ENCODE measurements around the gene CCDC192. TPM values are rescaled to one million over a fixed set of nuclear protein-coding genes. Genes with fewer than 3 reads are reported as not detected.

Gene CCDC192
- total RNA-seq, 1 experiment from 2014 or later: not detected

DNA sequence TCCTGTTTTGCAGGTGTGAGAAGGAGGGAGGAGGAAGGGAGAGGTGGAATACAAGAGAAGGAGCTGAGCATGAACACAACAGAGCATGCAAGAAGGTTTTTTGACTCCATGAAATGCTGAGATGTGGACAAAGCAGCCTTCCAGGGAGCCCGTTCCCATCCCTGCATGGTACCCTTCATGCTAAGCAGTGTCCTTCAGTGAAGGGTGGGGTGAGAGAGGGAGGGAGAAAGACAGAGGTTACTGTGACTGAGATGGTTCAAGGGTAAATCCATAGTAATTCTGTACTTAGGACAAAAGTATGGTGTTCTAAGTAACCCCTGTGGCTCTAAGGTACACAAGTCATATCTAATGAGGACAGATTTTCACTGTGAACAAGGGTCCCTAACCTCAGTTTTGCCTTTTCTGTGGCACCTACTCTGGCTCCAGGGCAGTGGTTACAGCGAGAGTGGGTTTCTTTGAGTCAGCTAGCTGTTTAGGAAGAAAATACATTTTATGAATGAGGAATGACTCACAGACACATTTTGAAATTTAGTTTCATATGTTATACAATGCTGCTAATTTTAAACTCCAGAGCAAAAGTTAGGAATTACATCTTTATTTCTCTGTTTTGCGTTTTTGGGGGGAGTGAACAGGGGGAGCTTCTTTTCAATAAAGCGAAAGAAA lies 195.5 kb downstream of the CCDC192 start:
- Histone ChIP-seq H3K27me3 (replicated peaks; ENCODE audit: insufficient read depth, low read depth, low read length, poor library complexity) (no peaks in the 10 kb centered on the region), H3K4me3 (ENCODE audit: low read depth, low read length, poor library complexity, severe bottlenecking) (no peak overlapping the region), H3K4me1 (ENCODE audit: insufficient read depth, low read length, poor library complexity, severe bottlenecking) (no peaks in the 10 kb centered on the region), H3K27ac (ENCODE audit: low read depth, low read length, poor library complexity, severe bottlenecking) (no peak overlapping the region), H3K36me3 (ENCODE audit: insufficient read depth, low read length, poor library complexity, severe bottlenecking) (no peaks in the 10 kb centered on the region), H3K9me3 (ENCODE audit: low read depth, low read length, poor library complexity, severe bottlenecking) (no peaks in the 10 kb centered on the region)
- DNase-seq (ENCODE audit: low spot score): no peak
- TF ChIP-seq, protein P1, sequence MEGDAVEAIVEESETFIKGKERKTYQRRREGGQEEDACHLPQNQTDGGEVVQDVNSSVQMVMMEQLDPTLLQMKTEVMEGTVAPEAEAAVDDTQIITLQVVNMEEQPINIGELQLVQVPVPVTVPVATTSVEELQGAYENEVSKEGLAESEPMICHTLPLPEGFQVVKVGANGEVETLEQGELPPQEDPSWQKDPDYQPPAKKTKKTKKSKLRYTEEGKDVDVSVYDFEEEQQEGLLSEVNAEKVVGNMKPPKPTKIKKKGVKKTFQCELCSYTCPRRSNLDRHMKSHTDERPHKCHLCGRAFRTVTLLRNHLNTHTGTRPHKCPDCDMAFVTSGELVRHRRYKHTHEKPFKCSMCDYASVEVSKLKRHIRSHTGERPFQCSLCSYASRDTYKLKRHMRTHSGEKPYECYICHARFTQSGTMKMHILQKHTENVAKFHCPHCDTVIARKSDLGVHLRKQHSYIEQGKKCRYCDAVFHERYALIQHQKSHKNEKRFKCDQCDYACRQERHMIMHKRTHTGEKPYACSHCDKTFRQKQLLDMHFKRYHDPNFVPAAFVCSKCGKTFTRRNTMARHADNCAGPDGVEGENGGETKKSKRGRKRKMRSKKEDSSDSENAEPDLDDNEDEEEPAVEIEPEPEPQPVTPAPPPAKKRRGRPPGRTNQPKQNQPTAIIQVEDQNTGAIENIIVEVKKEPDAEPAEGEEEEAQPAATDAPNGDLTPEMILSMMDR (conservative IDR thresholded peaks at IDR 0.05; ENCODE audit: low read depth, low read length): no peak
- TF ChIP-seq EZH2 (IDR thresholded peaks at IDR 0.05; ENCODE audit: borderline replicate concordance, low read depth, low read length, poor library complexity, severe bottlenecking): no peak
- POLR2A ChIA-PET (ENCODE audit: low non-redundant PET): no interaction called here
- CTCF ChIA-PET: no interaction called here
- no TSS peak for BruUV-seq (replicated peaks)
- intact Hi-C loops (cut with micrococcal nuclease; ENCODE audit: unreplicated experiment): no loop called here

DNA sequence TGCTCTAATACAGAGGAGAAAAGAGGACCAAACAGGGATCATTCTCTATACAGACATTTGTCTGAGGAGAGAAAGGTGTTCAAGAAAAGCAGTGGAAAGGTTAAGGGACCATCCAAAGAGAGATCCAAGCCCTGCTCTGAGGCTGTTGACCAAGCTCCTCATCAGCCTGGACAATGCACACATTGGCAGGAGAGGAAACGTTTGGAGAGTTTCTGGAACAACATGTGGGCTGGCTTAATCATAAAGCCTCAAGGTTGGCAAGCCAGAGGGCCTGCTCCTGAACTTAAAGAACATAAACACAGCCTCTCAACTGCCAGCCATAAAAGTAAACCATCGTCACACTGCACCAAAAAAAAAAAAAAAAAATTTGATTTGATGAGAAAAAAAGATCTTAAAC lies 196.0 kb downstream of the CCDC192 start:
- TF ChIP-seq, protein P1 (conservative IDR thresholded peaks at IDR 0.05; ENCODE audit: low read depth, low read length): no peak
- TF ChIP-seq EZH2 (IDR thresholded peaks at IDR 0.05; ENCODE audit: borderline replicate concordance, low read depth, low read length, poor library complexity, severe bottlenecking): no peak
- no peak for DNase-seq (ENCODE audit: low spot score)
- H3K4me1 ChIP-seq (ENCODE audit: insufficient read depth, low read length, poor library complexity, severe bottlenecking): no peaks in the 10 kb centered on the region
- no peak overlapping the region for H3K4me3 ChIP-seq (ENCODE audit: low read depth, low read length, poor library complexity, severe bottlenecking)
- H3K36me3 ChIP-seq (ENCODE audit: insufficient read depth, low read length, poor library complexity, severe bottlenecking): no peaks in the 10 kb centered on the region
- H3K27ac ChIP-seq (ENCODE audit: low read depth, low read length, poor library complexity, severe bottlenecking): no peak overlapping the region
- H3K27me3 ChIP-seq (replicated peaks; ENCODE audit: insufficient read depth, low read depth, low read length, poor library complexity): no peaks in the 10 kb centered on the region
- no peaks in the 10 kb centered on the region for H3K9me3 ChIP-seq (ENCODE audit: low read depth, low read length, poor library complexity, severe bottlenecking)
- ChIA-PET CTCF (no interaction called here), POLR2A (ENCODE audit: low non-redundant PET) (no interaction called here)
- intact Hi-C loops (cut with micrococcal nuclease; ENCODE audit: unreplicated experiment): no loop called here
- no TSS peak for BruUV-seq (replicated peaks)

DNA sequence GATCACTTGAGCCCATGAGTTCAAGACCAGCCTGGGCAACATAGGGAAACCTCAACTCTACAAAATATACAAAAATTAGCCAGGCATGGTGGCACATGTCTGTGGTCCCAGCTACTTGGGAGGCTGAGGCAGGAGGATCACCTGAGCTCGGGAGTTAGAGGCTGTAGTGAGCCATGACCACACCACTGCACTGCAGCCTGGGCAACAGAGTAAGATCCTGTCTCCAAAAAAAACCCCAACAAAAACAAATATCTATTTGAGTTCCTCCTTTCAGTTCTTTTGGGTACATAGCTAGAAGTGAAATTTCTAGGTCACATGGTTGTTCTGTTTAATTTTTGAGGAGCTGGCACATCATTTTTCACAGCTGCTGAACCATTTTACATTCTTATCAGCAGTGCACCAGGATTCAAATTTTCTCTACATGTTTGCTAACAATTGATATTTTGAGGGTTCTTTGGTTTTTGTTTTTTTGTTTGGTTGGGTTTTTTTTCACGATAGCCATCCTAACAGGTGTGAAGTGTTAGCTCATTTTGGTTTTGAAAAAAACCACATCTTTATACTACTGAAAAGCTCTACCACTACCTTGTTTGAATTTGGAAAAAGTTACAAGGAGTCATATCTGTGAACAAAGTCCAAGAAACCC lies 203.5 kb downstream of the CCDC192 start:
- no peaks in the 10 kb centered on the region for H3K9me3 ChIP-seq (ENCODE audit: low read depth, low read length, poor library complexity, severe bottlenecking)
- no peak overlapping the region for H3K27ac ChIP-seq (ENCODE audit: low read depth, low read length, poor library complexity, severe bottlenecking)
- ChIA-PET CTCF (no interaction called here), POLR2A (ENCODE audit: low non-redundant PET) (no interaction called here)
- H3K27me3 ChIP-seq (replicated peaks; ENCODE audit: insufficient read depth, low read depth, low read length, poor library complexity): no peaks in the 10 kb centered on the region
- H3K4me1 ChIP-seq (ENCODE audit: insufficient read depth, low read length, poor library complexity, severe bottlenecking): no peaks in the 10 kb centered on the region
- intact Hi-C loops (cut with micrococcal nuclease; ENCODE audit: unreplicated experiment): no loop called here
- no peak overlapping the region for H3K4me3 ChIP-seq (ENCODE audit: low read depth, low read length, poor library complexity, severe bottlenecking)
- TF ChIP-seq EZH2 (IDR thresholded peaks at IDR 0.05; ENCODE audit: borderline replicate concordance, low read depth, low read length, poor library complexity, severe bottlenecking): no peak
- TF ChIP-seq, protein P1 (conservative IDR thresholded peaks at IDR 0.05; ENCODE audit: low read depth, low read length): no peak
- BruUV-seq (replicated peaks): no TSS peak
- H3K36me3 ChIP-seq (ENCODE audit: insufficient read depth, low read length, poor library complexity, severe bottlenecking): no peaks in the 10 kb centered on the region
- no peak for DNase-seq (ENCODE audit: low spot score)
